Measurements from ENCODE around the gene KLHDC7B.

- TF ChIP-seq CTCF (IDR thresholded peaks at IDR 0.05 in 2 of 3, conservative IDR thresholded peaks at IDR 0.05 in 1 of 3; ENCODE audit: control insufficient read depth in 2 of 3, extremely low read depth in 1 of 3, insufficient read depth in 1 of 3, low read depth in 3 of 3, low read length in 3 of 3) (peak; percentile 57 to 60 (median 58); a peak in 5 of 6 replicates), HDAC6 (IDR thresholded peaks at IDR 0.05; ENCODE audit: unreplicated experiment) (peak; percentile 40), POLR2A (IDR thresholded peaks at IDR 0.05; ENCODE audit: low read depth, low read length) (no peak), ATF3 (IDR thresholded peaks at IDR 0.05; ENCODE audit: borderline replicate concordance, extremely low read depth, low read depth, low read length) (no peak), ATF7 (IDR thresholded peaks at IDR 0.05; ENCODE audit: low read depth) (no peak), KLF5 (IDR thresholded peaks at IDR 0.05; ENCODE audit: partially characterized antibody) (no peak), PBX3 (IDR thresholded peaks at IDR 0.05; ENCODE audit: insufficient replicate concordance, low read depth, low read length) (no peak), EED (IDR thresholded peaks at IDR 0.05; ENCODE audit: low read depth) (no peak), TAF1 (IDR thresholded peaks at IDR 0.05; ENCODE audit: borderline replicate concordance, low read depth, low read length) (no peak), ZNF24 (IDR thresholded peaks at IDR 0.05) (no peak; the same call in 1 of the 2 replicates)
Measured at GRCh38 chr22:50526108-50526833, 19.4 kb upstream of the KLHDC7B start.

Data from GM12878 (cell line).